Ovary (tissue), 9 donors: Measurements from ENCODE around the gene PCNT. TPM values are rescaled to one million over a fixed set of nuclear protein-coding genes. Genes with fewer than 3 reads are reported as not detected.

Experiments
- DNase-seq, 5 donors: peaks; one replicate each; pipeline ENCODE4 v3.0.0-alpha.2; 2019 to 2020
- H3K27ac ChIP-seq, 2 donors: fragments of 200-600 bp; one replicate each; pipeline versions ENCODE4 v1.5.1 to v1.8.0; 2019 to 2022
- H3K27me3 ChIP-seq: fragments of 200-600 bp; one replicate; pipeline ENCODE4 v1.8.0; 2022
- H3K36me3 ChIP-seq: fragments of 200-600 bp; sonication (generic); one replicate; pipeline ENCODE4 v1.5.1; 2019
- H3K4me1 ChIP-seq: one replicate; pipeline ENCODE4 v1.8.1; 2013; ENCODE audit warnings: mild to moderate bottlenecking, moderate library complexity; ENCODE audit not compliant: insufficient read depth
- H3K4me3 ChIP-seq: fragments of 200-600 bp; sonication (generic); one replicate; pipeline ENCODE4 v1.5.1; 2017
- H3K9me3 ChIP-seq, 2 donors: fragments of 200-600 bp in 1 of 2; sonication (generic) in 1 of 2; one replicate each; pipeline versions ENCODE4 v1.5.1 to v1.8.1; 2013 to 2019; ENCODE audit warnings: mild to moderate bottlenecking in 1 of 2, moderate library complexity in 1 of 2
- CTCF ChIP-seq, 3 donors: fragments of 450-650 bp in 2 of 3; fragments of 200-600 bp in 1 of 3; IDR thresholded peaks; one replicate each; pipeline versions ENCODE4 v1.5.1 to v1.8.0; 2016 to 2022; ENCODE audit warnings: antibody characterized with exemption in 3 of 3, mild to moderate bottlenecking in 1 of 3
- EP300 ChIP-seq: sonication (generic); formaldehyde crosslinking; IDR thresholded peaks from one replicate; pipeline ENCODE4 v1.6.1; 2017; ENCODE audit warnings: antibody characterized with exemption
- POLR2A ChIP-seq: fragments of 450-650 bp; IDR thresholded peaks from one replicate; pipeline ENCODE4 v1.6.1; 2017; ENCODE audit warnings: antibody characterized with exemption, mild to moderate bottlenecking, moderate library complexity
- WGBS, 3 donors: extraction: QIAGEN DNeasy Blood & Tissue Kit in 1 of 3; methylation state at CpG; one replicate each; pipeline versions ENCODE4 v1.1.5 to v1.1.7; 2013 to 2017; 5-methylcytosine and 5-hydroxymethylcytosine counted together
- intact Hi-C, 4 donors: fragments of 100-400 bp; cut with DNase I; formaldehyde crosslinking; loops; one replicate each; pipeline versions ENCODE4 v1.11.0 to v1.15.1; 2022 to 2023
- polyA plus RNA-seq, 2 donors: library from polyadenylated mRNA; stranded (reverse); fragments of 200-250 nt in 1 of 2; fragments of 350-450 nt in 1 of 2; fragmentation: Illumina TruSeq in 1 of 2; extraction: RNeasy Lipid Tissue Mini Kit (QIAGEN cat#74804) in 1 of 2; gene quantifications; one replicate each; pipeline ENCODE4 v1.2.3, GENCODE V29; 2013 to 2014
- total RNA-seq, 7 donors: library from RNA; depleted of rRNA in 2 of 7; stranded (reverse); fragments of >200 nt in 2 of 7; fragmentation: NEBNext Ultra II Directional in 3 of 7; extraction: Animal tissue kit (Norgen Biotek cat#: 25700) in 3 of 7; gene quantifications; one replicate each; pipeline versions ENCODE4 v1.1.0 to v1.2.4, GENCODE V29; 2016 to 2023
- donor health status: DM: no; HTN: no; CAD: no; lungs with moderate emphysema.
- donor health status: DM: no; HTN: no; CAD: no.
- donor health status: Bipolar disorder and iron deficiency.
- donor health status: DM: yes; HTN: yes; CAD: no.
- donor health status: DM: no; HTN: no; CAD: no.
- donor health status: DM: yes; HTN: yes; CAD: no.

The PCNT gene
- total and polyA plus RNA-seq, 9 donors, result 11.1 to 28.2 (median 18.6) TPM

- 93 to 95% (median 94%) methylated on average over 3 of the region's 3 CpGs for WGBS, 3 donors
- no peaks in the 10 kb centered on the region for H3K9me3 ChIP-seq
- H3K27me3 ChIP-seq, result no peaks in the 10 kb centered on the region
- no peak overlapping the region for H3K4me3 ChIP-seq
- H3K27ac ChIP-seq, result no peak overlapping the region
- intact Hi-C loops, result no loop called here
- no peaks in the 10 kb centered on the region for H3K4me1 ChIP-seq
- TF ChIP-seq POLR2A (no peak), EP300 (no peak), CTCF (IDR thresholded peaks at IDR 0.05) (no peak)
- no peaks in the 10 kb centered on the region for H3K36me3 ChIP-seq
- DNase-seq, result no peak
Measured at GRCh38 chr21:46336603-46337002, 12.6 kb downstream of the PCNT start.

DNA sequence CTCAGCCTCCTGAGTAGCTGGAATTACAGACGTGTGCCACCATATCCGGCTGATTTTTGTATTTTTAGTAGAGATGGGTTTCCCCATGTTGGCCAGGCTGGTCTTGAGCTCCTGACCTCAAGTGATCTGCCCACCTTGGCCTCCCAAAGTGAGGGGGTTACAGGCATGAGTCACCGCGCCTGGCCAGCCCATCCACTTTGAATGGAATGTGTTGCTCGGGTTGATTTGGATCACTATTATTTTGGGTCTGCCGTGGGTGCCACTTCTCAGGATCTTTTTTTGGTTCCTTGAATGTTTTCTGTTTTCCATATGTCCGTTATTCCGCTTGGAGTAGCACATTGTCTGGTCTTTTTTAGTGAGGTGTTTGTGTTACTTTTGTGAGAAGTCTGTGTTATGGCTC is 17.0 kb downstream of the PCNT start:
- Histone ChIP-seq H3K4me3 (no peak overlapping the region), H3K27me3 (no peaks in the 10 kb centered on the region), H3K4me1 (no peaks in the 10 kb centered on the region), H3K27ac (no peak overlapping the region), H3K36me3 (no peaks in the 10 kb centered on the region), H3K9me3 (no peaks in the 10 kb centered on the region)
- intact Hi-C loops, result no loop called here
- DNase-seq, result no peak
- TF ChIP-seq POLR2A, result no peak
- no peak for TF ChIP-seq EP300
- TF ChIP-seq CTCF (IDR thresholded peaks at IDR 0.05), result no peak
- WGBS, 3 donors, result 82 to 95% (median 91%) methylated on average over 8 of the region's 8 CpGs

DNA sequence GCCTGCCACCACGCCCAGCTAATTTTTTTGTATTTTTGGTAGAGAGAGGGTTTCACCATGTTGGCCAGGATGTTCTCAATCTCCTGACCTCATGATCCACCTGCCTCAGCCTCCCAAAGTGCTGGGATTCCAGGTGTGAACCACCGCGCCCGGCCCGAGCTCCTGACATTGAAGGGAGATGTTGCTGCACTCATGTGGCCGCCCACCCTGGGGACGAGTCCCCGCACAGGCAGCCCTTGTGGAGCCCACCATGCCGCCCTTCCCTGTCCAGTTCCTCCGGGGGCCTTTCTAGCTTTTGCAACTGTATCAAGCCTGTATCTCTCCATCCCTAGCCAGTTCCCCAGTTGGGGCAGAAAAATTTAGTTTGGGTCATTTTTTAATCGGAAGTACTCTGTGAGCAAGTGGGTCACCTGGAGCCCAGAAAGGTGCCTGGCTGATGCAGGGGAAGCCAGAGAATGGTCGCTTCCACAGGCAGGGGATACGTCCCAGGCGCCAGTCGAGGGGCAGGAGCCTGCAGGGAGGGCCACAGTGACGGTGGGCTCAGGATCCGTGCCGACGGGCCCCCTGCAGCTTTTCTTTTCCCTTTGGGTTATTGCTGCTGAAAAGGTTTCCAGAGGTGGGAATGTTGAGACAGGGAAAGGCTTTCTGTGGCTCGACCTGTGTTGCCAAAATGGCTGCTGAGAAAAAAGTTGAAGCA is 20.4 kb downstream of the PCNT start:
- no peaks in the 10 kb centered on the region for H3K4me1 ChIP-seq
- no peak overlapping the region for H3K27ac ChIP-seq
- DNase-seq, result no peak
- H3K36me3 ChIP-seq, result no peaks in the 10 kb centered on the region
- intact Hi-C loops, result no loop called here
- no peak overlapping the region for H3K4me3 ChIP-seq
- no peaks in the 10 kb centered on the region for H3K9me3 ChIP-seq
- WGBS, 3 donors, result 93 to 96% (median 96%) methylated on average over 20 of the region's 20 CpGs
- H3K27me3 ChIP-seq, result no peaks in the 10 kb centered on the region
- TF ChIP-seq EP300 (no peak), CTCF (IDR thresholded peaks at IDR 0.05) (no peak), POLR2A (no peak)

DNA sequence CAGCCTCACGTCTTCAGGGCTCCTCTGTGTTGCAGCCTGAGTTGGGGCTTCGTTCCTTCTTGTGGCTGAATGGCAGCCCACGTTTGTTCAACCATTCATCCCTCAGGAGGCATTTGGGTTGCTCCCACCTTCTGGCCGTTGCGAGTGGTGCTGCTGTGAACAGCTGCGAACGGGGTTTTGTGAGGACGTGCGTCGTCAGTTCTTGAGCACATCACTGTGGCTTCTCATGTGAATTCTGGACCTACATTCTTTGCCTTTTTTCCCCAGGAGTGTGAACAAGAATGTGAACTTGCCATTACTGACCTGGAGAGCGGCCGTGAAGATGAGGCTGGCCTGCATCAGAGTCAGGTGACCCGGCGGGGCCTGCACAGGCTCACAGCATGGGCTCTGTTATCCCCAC is 21.9 kb downstream of the PCNT start:
- Histone ChIP-seq H3K27me3 (no peaks in the 10 kb centered on the region), H3K27ac (peak overlapping the region in 1 of 2 donors; percentile 23), H3K9me3 (no peaks in the 10 kb centered on the region), H3K4me1 (no peaks in the 10 kb centered on the region), H3K36me3 (no peaks in the 10 kb centered on the region), H3K4me3 (no peak overlapping the region)
- WGBS, 3 donors, result 80 to 90% (median 82%) methylated on average over 14 of the region's 14 CpGs
- no peak for TF ChIP-seq POLR2A
- intact Hi-C loops, result no loop called here
- DNase-seq, result no peak

DNA sequence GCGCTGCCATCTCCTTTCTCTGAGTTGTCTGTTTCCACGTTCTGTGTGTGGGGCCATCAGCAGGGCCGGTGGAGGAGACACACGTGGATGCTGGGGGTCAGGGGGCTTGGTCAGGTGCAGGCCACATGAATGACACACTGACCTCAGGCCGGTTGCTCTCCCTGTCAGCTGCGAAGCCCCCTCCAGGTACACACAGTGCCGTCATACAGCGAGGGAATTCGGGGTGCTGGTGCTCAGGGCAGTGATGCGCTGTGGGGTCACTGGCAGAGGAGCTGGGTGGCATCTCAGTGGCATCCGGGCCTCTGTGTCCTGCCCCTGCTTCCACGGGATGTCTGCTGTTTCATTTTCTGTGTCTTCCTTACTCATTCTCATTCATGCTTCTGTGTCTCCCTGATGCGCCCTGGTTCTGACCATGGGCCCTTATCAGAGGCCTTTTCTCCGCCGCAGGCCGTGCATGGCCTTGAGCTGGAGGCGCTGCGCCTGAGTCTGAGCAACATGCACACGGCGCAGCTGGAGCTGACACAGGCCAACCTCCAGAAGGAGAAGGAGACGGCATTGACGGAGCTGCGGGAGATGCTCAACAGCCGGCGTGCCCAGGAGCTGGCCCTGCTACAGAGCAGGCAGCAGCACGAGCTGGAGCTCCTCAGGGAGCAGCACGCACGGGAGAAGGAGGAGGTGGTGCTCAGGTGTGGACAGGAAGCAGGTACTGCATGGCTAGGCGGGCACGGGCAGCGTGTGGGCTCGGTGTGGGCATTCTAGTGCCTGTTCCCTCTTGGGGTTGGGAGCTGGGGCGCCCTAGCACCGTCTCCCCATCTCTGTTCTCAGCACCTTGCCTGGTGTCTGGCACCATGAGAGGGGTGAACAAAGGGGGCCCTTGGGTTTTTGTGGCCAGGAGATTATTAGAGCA is 22.6 kb downstream of the PCNT start:
- H3K9me3 ChIP-seq, result no peaks in the 10 kb centered on the region
- H3K4me1 ChIP-seq, result no peaks in the 10 kb centered on the region
- 63 to 84% (median 82%) methylated on average over 34 of the region's 34 CpGs for WGBS, 3 donors
- intact Hi-C loops, result no loop called here
- no peaks in the 10 kb centered on the region for H3K36me3 ChIP-seq
- no peak overlapping the region for H3K4me3 ChIP-seq
- DNase-seq, result peak in 3 of 5 donors; percentile 46 to 67 (median 48)
- TF ChIP-seq EP300 (no peak), CTCF (IDR thresholded peaks at IDR 0.05) (no peak), POLR2A (no peak)
- no peaks in the 10 kb centered on the region for H3K27me3 ChIP-seq
- H3K27ac ChIP-seq, result peak overlapping the region in 1 of 2 donors; percentile 23
